ENCODE data around the gene RNU6-9.

Gene RNU6-9

GRCh38 chr19:929203-929890, 36.1 kb downstream of the RNU6-9 start:
- DNase-seq (ENCODE audit: low read depth), result no peak
- no peak overlapping the region for H3K4me3 ChIP-seq (replicated peaks; ENCODE audit: low read depth, low read length)
- TF ChIP-seq CTCF (IDR thresholded peaks at IDR 0.05; ENCODE audit: low read length, missing control alignments), result no peak

- no peak for DNase-seq (ENCODE audit: low read depth)
- no peak for TF ChIP-seq CTCF (IDR thresholded peaks at IDR 0.05; ENCODE audit: low read length, missing control alignments)
- H3K4me3 ChIP-seq (replicated peaks; ENCODE audit: low read depth, low read length), result no peak overlapping the region
Measured at GRCh38 chr19:929891-930258, 36.6 kb downstream of the RNU6-9 start.

GRCh38 chr19:931860-932647, 38.8 kb downstream of the RNU6-9 start:
- no peak for DNase-seq (ENCODE audit: low read depth)
- no peak overlapping the region for H3K4me3 ChIP-seq (replicated peaks; ENCODE audit: low read depth, low read length)
- no peak for TF ChIP-seq CTCF (IDR thresholded peaks at IDR 0.05; ENCODE audit: low read length, missing control alignments)

- DNase-seq (ENCODE audit: low read depth), result peak; percentile 93
- no peak for TF ChIP-seq CTCF (IDR thresholded peaks at IDR 0.05; ENCODE audit: low read length, missing control alignments)
- H3K4me3 ChIP-seq (replicated peaks; ENCODE audit: low read depth, low read length), result peak overlapping the region; percentile 19
Measured at GRCh38 chr19:932648-933552, 39.6 kb downstream of the RNU6-9 start.

- DNase-seq (ENCODE audit: low read depth), result no peak
- no peak for TF ChIP-seq CTCF (IDR thresholded peaks at IDR 0.05; ENCODE audit: low read length, missing control alignments)
- no peak overlapping the region for H3K4me3 ChIP-seq (replicated peaks; ENCODE audit: low read depth, low read length)
Measured at GRCh38 chr19:933553-933882, 40.2 kb downstream of the RNU6-9 start.

- TF ChIP-seq CTCF (IDR thresholded peaks at IDR 0.05; ENCODE audit: low read length, missing control alignments), result no peak
- no peak overlapping the region for H3K4me3 ChIP-seq (replicated peaks; ENCODE audit: low read depth, low read length)
- no peak for DNase-seq (ENCODE audit: low read depth)
Measured at GRCh38 chr19:934197-934840, 41.0 kb downstream of the RNU6-9 start.

Data from fibroblast of pulmonary artery (primary cell).